ENCODE data around the gene ACTR2.

DNA sequence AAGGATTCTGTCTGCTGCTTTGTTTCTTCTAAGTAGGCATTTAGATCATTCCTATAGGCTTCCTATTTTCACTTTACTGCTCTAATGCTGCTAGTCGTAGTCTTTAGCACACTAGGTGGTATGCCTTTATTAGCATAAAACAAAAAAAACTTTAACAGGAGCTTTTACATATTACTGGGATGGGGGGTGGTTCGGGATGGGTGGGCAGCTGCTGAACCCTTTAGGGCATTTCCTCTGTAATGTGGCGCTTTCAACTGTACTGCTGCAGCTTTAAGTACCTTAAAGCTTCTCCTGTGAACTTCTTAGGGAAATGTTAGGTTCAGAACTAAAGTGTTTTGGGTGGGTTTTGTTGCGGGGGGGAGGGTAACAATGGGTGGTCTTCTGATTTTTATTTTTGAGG is 41.3 kb downstream of the ACTR2 start:
- TF ChIP-seq CTCF (IDR thresholded peaks at IDR 0.05) (no peak), POLR2A (IDR thresholded peaks at IDR 0.05) (no peak)
